Amygdala (tissue), 56 donors: ENCODE measurements around the gene SH3GLB1.

Experiments
- DNase-seq, 56 donors: peaks; one replicate each; lab custom pipeline; 2025; lab: John Stamatoyannopoulos, UW

SH3GLB1 gene

DNA sequence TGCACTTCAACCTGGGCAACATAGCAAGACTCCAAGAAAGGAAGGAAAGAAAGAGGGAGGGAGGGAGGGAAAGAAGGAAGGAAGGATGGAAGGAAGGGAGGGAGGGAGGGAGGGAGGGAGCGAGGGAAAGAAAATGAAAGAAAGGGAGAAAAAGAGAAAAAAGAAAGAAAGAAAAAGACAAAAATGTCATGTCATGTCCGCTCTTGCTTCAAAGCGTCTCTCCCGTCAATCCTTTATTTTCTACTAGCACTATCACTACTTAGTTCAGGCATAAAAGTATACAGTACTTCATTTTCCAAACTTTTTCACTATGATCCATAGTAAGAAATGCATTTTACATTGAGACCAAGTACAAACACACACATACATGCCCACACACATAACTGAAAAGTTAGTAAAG, 64.7 kb downstream of the SH3GLB1 start:
- no peak for DNase-seq

DNA sequence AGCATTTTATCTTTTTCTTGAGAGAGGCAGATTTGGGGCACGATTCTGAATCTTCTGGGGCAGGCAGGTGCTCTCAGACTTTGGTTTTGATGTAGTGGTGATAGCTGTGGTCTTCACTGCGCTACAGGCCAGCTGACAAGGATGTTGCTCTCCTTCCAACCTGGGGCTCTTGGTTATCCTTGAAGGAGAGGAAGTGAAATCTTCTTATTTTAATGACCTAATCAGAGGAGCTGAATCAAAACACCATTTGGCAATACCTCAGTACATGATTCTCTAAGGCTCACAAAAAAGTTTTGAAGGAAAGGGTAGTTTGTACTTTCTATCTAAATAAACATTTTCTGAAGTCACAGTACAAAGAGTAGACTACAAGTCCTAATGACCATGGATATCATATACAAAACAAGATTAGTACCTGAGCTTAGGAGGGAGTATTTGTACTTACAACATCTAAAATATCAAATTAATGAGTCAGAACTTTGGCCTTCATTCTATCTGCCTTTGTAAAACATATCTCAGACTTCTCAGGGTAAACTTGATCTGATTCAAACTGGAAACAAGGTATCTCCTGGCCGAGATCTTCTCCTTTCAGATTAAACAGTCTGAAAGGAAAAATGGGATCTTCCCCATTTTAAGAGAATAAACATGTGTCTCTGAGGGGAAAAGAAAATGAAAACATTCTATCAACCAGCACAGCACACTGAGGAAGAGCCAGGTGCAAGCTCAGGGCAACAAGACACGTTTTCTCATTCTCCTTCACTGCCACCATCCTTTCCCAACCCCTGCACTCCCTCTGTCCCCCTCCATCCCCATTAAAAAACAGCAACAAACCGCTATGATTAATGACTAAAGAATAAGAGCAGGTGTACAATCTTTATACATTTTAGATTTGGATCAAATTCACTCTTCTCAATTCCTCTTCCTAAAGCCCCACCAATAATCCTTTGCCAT, 69.2 kb downstream of the SH3GLB1 start:
- no peak for DNase-seq

DNA sequence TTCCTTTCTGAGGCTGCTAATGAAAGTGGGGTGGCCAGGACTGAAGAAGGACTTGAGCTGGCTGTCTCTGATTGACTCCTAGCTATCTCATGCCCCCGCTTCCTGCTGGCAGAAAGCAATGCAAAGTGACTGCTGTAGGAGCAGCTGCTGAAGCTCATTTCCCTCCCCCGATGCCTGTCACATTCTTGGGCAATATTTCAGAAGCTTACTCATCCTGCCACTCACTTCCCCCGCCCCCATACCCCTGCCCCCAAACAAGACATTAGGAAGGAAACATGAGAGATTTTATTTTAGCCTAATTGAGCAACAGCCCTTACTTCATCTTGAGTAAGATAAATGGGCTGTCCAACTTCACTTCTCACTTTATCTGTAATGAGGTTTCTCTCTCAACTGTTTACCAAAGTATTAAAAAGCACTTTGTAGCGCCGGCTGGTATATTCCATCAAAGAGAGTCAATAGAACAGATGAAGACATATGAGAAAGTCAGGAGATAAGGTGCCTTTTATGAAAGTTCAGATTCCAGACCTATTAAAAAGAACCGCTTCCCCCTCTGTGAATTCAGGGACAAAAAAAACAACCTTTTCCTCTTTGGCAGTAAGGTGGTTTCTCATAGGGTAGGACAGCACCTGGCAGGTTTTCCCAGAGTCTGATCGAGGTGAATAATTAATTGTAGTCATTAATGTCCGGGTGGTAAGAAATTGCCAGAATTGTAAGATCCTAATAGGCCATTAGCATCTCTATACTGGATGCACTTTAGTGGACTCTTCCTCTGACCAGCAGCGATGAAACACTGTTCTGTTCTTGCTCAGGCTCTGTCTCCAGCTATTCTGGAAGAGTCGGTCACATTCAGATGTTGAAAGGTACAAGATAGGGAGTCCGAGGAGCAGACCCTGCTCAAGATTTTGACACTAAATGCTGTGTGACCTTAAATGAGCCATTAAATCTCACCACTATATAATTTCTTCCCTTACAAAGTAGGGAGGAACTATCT, 70.2 kb downstream of the SH3GLB1 start:
- peak in 45 of 56 donors; percentile 2 to 80 (median 40) for DNase-seq

DNA sequence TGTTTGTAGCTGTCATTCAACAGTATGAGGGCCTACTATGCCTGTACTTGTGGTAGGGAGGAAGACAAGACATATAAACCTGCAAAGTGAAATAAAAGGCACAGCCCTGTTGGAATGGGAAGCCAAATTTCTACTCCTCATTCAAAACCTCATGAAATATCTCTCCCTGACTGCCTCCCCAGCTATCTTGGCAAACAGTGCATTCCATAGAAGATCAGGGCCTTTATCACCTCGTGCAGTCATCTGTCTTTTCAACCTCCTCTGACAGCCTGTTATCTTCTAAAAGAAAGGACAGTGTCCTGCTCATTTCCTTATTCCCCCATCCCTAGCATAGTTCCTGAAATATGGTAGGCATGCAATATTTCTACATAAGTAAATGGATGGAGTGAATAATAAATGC, 71.0 kb downstream of the SH3GLB1 start:
- no peak for DNase-seq

DNA sequence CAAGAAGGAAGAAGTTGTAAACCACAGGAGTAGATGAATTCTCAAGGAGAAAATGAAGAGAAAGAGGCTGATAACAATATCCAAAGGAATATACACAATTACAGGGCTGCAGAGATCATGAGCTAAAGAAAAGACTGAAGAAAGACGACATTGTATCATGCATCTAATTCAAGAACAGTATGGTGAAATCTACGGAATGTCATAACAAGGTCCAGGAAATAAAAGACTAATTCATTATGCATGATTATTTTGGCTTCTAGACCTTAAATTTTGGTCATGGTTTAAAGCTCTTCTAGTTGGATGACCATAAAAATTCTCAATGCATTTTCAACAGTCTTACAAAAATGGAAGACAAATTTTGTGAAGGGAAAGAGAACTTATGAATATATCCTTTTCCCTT, 71.7 kb downstream of the SH3GLB1 start:
- no peak for DNase-seq

DNA sequence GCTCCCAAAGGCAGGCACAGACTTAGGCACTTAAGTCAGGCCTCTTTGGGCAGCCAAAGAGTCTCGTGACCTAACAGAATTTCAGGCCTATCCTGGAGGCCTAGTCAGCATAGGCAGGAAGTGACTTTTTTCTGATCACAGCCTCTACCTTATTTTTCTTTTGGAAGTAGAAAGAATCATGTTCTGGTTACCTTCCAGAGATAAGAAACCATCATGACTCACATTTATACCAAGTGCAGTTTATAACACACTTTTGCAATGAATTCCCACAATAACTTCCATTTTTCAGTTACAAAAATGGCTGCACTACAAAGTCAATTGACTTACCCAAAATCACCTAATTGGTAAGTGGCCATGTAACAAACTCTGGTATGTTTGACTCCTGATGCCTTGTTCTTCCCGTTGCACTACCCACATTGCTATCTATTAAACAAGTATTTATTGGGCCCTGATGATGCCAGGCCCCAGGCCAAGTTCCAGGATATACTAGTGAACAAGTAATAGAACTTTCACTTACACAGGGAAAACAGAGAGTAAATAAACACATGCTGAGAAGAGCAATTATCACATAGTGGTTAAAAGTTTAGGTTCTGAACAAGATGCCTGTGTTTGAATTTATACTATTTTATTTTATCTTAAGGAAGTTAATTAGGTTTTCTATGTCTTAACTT, 74.3 kb downstream of the SH3GLB1 start:
- no peak for DNase-seq

DNA sequence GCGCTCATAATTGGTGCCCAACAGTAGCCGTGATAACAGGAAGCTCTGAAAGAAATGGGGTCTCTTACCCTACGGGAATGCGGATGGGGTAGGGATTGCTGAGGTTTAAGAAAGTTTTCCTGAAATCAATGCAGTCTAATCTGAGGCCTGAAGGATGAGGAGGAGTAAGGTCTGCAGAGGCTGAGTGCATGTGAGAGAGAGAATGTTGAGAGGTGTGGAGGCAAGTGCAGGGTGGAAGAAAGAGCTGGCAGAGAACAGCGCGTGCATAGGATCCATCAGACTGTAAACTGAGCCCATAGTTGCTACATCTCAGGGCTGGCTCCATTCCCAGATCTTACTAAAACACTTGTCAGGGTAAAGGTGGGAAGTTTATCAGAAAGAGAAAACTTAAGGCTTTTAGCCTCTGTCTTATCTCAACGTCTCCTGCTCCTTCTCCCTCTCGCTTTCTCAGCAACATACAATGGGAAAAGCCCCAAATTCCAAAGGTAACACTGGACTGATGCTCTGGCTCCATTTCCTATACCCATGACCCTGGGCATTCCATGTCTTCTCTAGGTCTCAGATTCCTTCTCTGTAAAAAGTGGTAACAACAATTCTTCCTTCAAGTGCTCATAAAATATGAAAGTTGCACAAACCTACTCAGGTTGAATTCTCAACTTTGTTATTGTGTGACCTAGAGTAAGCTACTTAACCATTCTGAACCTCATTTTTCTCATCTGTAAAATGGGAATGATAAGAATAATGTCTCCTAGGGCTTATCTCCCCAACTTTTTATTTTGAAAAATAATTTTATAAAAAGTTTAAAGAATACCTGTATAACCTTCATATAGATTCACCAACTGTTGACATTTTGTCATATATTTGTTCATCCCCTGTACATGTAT, 75.2 kb downstream of the SH3GLB1 start:
- no peak for DNase-seq

DNA sequence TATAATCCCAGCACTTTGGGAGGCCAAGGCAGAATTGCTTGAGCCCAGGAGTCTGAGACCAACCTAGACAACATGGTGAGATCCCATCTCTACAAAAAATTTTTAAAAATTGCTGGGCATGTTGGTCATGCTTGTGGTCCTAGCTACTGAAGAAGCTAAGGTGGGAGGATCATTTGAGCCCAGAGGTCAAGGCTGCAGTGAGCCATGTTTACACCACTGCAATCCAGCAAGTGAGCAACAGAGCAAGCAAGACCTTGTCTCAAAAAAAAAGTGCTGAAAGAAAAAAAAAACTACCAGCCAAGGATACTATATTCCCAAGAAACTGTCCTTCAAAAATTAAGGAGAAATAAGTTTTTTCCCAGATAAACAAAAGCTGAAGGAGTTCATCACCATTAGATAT, 78.1 kb downstream of the SH3GLB1 start:
- no peak for DNase-seq

DNA sequence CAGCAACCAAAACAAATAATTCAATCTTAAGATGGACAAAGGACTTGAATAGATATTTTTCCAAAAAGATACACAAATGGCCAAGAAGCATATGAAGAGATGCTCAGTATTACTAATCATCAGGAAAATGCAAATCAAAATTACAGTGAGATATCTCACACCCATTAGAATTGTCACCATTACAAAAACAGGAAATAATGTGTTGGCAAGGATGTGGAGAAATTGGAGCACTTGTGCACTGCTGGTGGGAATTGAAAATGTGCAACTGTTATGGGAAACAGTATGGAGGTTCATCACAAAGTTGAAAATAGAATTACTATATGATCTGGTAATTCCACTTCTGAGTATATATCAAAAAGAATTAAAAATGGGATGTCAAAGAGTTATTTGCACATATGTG, 83.2 kb downstream of the SH3GLB1 start:
- DNase-seq: no peak

DNA sequence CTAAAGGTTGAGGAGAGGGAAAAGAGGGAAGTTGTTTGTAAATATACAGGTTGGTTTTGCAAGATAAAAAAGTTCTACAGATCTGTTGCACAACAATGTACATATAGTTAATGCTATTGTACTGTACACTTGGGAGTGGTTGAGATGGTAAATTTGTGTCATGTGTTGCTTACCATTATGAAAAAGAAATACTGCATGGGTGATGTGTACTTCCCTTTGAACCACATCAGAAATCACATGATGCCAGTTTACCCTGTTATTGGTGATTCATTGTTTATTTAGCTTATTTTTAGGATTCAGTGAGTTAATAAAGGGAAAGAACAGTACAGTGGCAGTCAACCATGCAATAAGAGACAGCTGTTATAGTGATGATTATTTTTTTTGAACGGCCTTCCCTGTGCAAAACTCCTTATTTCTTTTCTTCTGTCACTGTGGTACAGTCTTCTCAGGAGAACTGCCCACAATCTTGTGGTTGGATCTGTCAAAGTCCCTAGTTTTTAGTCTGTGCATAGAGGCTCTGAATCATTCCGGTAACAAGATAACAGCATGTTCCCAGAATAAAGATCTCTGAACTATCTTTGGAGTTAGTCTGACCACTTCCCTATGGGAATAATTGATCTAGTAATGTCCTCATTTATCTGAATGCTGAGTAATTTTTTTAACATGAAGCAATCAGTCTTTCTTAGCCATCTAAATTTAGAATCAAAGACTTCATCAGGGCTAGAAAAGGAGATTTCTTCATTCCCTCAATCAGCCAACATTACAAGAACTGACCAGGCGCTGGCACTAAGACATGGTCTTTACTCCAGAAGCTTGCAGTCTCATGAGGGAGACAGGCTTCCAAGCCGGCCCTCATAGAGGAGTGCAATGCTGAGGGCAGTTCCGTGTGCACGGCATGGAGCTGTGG, 84.2 kb downstream of the SH3GLB1 start:
- DNase-seq: peak in 1 of 56 donors; percentile 8

DNA sequence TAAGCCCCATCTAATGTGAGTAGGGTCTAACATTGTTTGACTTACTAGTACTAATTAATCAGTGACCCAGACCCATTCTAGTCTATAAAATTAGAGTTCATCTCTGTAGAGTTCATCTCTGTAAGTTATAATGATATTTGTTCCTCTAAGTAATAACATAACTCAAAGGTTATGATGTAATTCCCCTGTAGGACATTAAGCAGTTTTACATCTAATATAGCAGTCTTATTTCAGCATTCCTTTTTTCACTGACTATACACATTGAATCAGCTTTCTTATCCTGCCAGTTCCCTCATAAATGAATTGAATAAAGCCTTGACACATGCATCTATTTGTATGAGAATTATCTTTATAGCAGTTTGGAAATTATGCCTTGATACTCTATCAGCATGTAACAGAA, 90.9 kb downstream of the SH3GLB1 start:
- no peak for DNase-seq
